AG04449 (cell line): Measurements from ENCODE around the gene C11orf87.

Experiments
- CTCF ChIA-PET: fragments of 350-600 bp; formaldehyde crosslinking; extraction: SDS; loops from one replicate; lab custom pipeline; 2021; ENCODE audit warnings: antibody characterized with exemption; lab: Yijun Ruan, JAX
- POLR2A ChIA-PET: fragments of 400-600, 350-600 bp; formaldehyde crosslinking; extraction: SDS; loops from one replicate; lab custom pipeline; 2020; ENCODE audit warnings: antibody characterized with exemption, inconsistent platforms; lab: Yijun Ruan, JAX
- DNase-seq: peaks from one replicate; pipeline ENCODE4 v3.0.0-alpha.2; 2010; ENCODE audit warnings: low read depth, low spot score
- H3K4me3 ChIP-seq: 2 replicates; pipeline ENCODE4 v1.5.1; 2011; ENCODE audit warnings: low read depth, mild to moderate bottlenecking, control low read depth, low read length
- CTCF ChIP-seq: IDR thresholded peaks from one replicate; pipeline ENCODE4 v1.5.1; 2011; ENCODE audit warnings: mild to moderate bottlenecking, moderate library complexity, low read length, control low read depth, inconsistent platforms; ENCODE audit not compliant: insufficient read depth; ENCODE audit errors: missing control alignments

C11orf87 gene

GRCh38 chr11:109421981-109422869 is at the start of gene C11orf87:
TSS of gene C11orf87 (plus strand) at chr11:109422190. CDS start at chr11:109423634, 1,444 bp downstream.
- peak; percentile 3 for TF ChIP-seq CTCF
- DNase-seq, result no peak
- POLR2A ChIA-PET, result interaction anchor here (0.7 kb wide), 1 partner anchor 9 kb away, joined by 3 read pairs; no protein-coding TSS in a partner anchor
- peak within 1 kb of the TSS; percentile 63 for H3K4me3 ChIP-seq
- CTCF ChIA-PET, result interaction anchor here (0.8 kb wide), 1 partner anchor 14 kb away, joined by 3 read pairs; no protein-coding TSS in a partner anchor

- ChIA-PET CTCF (interaction anchor here (1.1 to 1.7 kb wide), 2 partner anchors 11 to 53 kb away, joined by 3 to 5 read pairs; no protein-coding TSS in a partner anchor), POLR2A (no interaction called here)
- TF ChIP-seq CTCF, result no peak
- H3K4me3 ChIP-seq, result no peak overlapping the region
- DNase-seq, result no peak
Observed at GRCh38 chr11:109374032-109374431, 48.0 kb upstream of the C11orf87 start.

GRCh38 chr11:109374441-109374840 is 47.5 kb upstream of the C11orf87 start:
- DNase-seq, result no peak
- TF ChIP-seq CTCF, result no peak
- ChIA-PET POLR2A (no interaction called here), CTCF (interaction anchor here (1.7 kb wide), 1 partner anchor 10 kb away, joined by 5 read pairs; no protein-coding TSS in a partner anchor)
- no peak overlapping the region for H3K4me3 ChIP-seq

GRCh38 chr11:109377039-109377742 is 44.8 kb upstream of the C11orf87 start:
- ChIA-PET POLR2A (no interaction called here), CTCF (no interaction called here)
- no peak overlapping the region for H3K4me3 ChIP-seq
- TF ChIP-seq CTCF, result no peak
- DNase-seq, result no peak

- no peak for DNase-seq
- no peak overlapping the region for H3K4me3 ChIP-seq
- POLR2A ChIA-PET, result no interaction called here
- CTCF ChIA-PET, result no interaction called here
- no peak for TF ChIP-seq CTCF
Observed at GRCh38 chr11:109378034-109378433, 44.0 kb upstream of the C11orf87 start.
